ENCODE measurements around the gene TUBA4A.

DNA sequence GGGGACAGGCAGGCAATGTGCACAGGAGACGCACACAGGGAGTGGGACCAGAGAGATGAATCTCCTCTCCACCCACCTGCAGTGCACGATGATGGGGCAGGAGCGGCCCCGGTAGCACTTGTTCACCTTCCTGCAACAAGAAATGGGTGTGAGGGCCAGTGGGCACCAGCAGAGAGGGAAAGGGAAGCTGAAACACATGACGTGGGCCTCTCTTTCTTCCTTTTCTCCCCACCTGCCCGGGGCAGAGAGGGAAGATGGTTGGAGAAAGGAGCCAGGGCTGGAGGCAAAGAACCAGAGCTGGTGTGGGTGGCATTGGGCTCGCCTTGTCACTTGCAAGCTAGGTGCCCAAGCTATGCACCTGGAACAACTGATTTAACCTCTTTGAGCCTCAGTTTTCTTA lies 37.7 kb upstream of the TUBA4A start:
- TF ChIP-seq CTCF (IDR thresholded peaks at IDR 0.05), result no peak
- no peak for TF ChIP-seq POLR2A (IDR thresholded peaks at IDR 0.05)

Data from testis (tissue), 2 donors.